Endothelial cell of umbilical vein (primary cell): ENCODE data around the gene MYT1.

ENCODE experiments used
- EZH2 ChIP-seq: IDR thresholded peaks from 2 replicates; pipeline ENCODE4 v1.6.1; 2012; ENCODE audit warnings: borderline replicate concordance, low read depth, mild to moderate bottlenecking, moderate library complexity, low read length, inconsistent platforms; ENCODE audit not compliant: severe bottlenecking
- FOS ChIP-seq: IDR thresholded peaks from 2 replicates; pipeline ENCODE4 v1.6.1; 2011; ENCODE audit warnings: mild to moderate bottlenecking, low read length, moderate library complexity, borderline replicate concordance; ENCODE audit not compliant: insufficient read depth
- GATA2 ChIP-seq: IDR thresholded peaks from 2 replicates; pipeline ENCODE4 v1.7.0; 2011; ENCODE audit warnings: low read depth, mild to moderate bottlenecking, moderate library complexity, mixed read lengths, low read length; ENCODE audit not compliant: insufficient read length, insufficient read depth
- JUN ChIP-seq: IDR thresholded peaks from 2 replicates; pipeline ENCODE4 v1.6.1; 2011; ENCODE audit warnings: borderline replicate concordance, low read depth; ENCODE audit not compliant: insufficient read length, insufficient read depth
- MYC ChIP-seq: IDR thresholded peaks from one replicate; pipeline ENCODE4 v1.6.1; 2011; ENCODE audit warnings: mild to moderate bottlenecking, low read depth, low read length
- POLR2A ChIP-seq: IDR thresholded peaks from 2 replicates; pipeline ENCODE4 v1.6.1; 2012; ENCODE audit warnings: low read depth, mild to moderate bottlenecking, control low read depth, low read length
- POLR2AphosphoS5 ChIP-seq: IDR thresholded peaks from 2 replicates; pipeline ENCODE4 v1.6.1; 2012; ENCODE audit warnings: low read depth, mild to moderate bottlenecking, control low read depth, low read length, moderate library complexity; ENCODE audit not compliant: insufficient read depth
- TF ChIP-seq, protein P1 (sequence below), 2 donors: IDR thresholded peaks; 1 replicate in 1 of 2; 2 replicates in 1 of 2; pipeline ENCODE4 v1.5.1; 2011; ENCODE audit warnings: low read length in 2 of 2, mild to moderate bottlenecking in 2 of 2, moderate library complexity in 2 of 2, control low read depth in 1 of 2, inconsistent platforms in 1 of 2, low read depth in 1 of 2; ENCODE audit not compliant: insufficient read depth in 1 of 2; ENCODE audit errors: extremely low read depth in 1 of 2
- TF ChIP-seq, protein P2 (sequence below): IDR thresholded peaks from 2 replicates; pipeline ENCODE4 v1.6.1; 2011; ENCODE audit not compliant: insufficient read depth, insufficient read length

DNA sequence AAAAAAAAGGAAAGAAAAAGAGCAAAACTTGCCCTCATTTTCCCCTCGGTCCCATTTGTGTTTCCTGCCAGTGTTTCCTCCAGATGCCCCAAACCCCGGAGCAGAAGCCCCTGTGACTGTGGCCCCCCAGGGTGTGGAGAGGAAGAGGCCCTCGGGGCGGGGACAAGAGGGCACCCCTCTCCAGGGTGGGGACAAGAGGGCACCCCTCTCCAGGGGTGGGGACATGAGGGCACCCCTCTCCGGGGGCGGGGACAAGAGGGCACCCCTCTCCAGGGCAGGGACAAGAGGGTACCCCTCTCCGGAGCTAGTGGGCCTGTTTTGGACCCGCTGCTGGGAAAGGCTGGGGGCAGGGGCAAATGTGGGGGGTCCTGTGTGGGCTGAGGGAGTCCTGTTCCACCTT lies 13.1 kb downstream of the MYT1 start:
- TF ChIP-seq, protein P1, sequence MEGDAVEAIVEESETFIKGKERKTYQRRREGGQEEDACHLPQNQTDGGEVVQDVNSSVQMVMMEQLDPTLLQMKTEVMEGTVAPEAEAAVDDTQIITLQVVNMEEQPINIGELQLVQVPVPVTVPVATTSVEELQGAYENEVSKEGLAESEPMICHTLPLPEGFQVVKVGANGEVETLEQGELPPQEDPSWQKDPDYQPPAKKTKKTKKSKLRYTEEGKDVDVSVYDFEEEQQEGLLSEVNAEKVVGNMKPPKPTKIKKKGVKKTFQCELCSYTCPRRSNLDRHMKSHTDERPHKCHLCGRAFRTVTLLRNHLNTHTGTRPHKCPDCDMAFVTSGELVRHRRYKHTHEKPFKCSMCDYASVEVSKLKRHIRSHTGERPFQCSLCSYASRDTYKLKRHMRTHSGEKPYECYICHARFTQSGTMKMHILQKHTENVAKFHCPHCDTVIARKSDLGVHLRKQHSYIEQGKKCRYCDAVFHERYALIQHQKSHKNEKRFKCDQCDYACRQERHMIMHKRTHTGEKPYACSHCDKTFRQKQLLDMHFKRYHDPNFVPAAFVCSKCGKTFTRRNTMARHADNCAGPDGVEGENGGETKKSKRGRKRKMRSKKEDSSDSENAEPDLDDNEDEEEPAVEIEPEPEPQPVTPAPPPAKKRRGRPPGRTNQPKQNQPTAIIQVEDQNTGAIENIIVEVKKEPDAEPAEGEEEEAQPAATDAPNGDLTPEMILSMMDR (IDR thresholded peaks at IDR 0.05; ENCODE audit: extremely low read depth in 1 of 2, insufficient read depth in 1 of 2, low read depth in 1 of 2, low read length in 2 of 2): no peak
- TF ChIP-seq POLR2AphosphoS5 (no peak), POLR2A (no peak), FOS (no peak), JUN (no peak), EZH2 (no peak), MYC (no peak), GATA2 (no peak)
- TF ChIP-seq, protein P2, sequence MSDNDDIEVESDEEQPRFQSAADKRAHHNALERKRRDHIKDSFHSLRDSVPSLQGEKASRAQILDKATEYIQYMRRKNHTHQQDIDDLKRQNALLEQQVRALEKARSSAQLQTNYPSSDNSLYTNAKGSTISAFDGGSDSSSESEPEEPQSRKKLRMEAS: no peak
